CD4-positive, alpha-beta T cell treated with Interleukin-6 for 4 hours (primary cell): ENCODE measurements around the gene PNPLA3.

Experiments used
- DNase-seq: peaks from one replicate; pipeline ENCODE4 v3.0.0-alpha.2; 2020; ENCODE audit warnings: mixed read lengths

Gene PNPLA3

GRCh38 chr22:43925433-43926348 lies 2.1 kb downstream of the PNPLA3 start:
- no peak for DNase-seq

- no peak for DNase-seq
Observed at GRCh38 chr22:43926349-43926710, 2.7 kb downstream of the PNPLA3 start.

GRCh38 chr22:43928468-43928867 lies 4.9 kb downstream of the PNPLA3 start:
- DNase-seq = no peak

- DNase-seq = no peak
Observed at GRCh38 chr22:43928908-43929307, 5.3 kb downstream of the PNPLA3 start.

GRCh38 chr22:43931771-43932170 lies 8.2 kb downstream of the PNPLA3 start:
- DNase-seq = no peak

- DNase-seq = no peak
Observed at GRCh38 chr22:43941449-43941848, 17.8 kb downstream of the PNPLA3 start.

- DNase-seq = no peak
Observed at GRCh38 chr22:43944670-43945430, 21.2 kb downstream of the PNPLA3 start.

- DNase-seq = peak; percentile 73
Observed at GRCh38 chr22:43945632-43946383, 22.2 kb downstream of the PNPLA3 start.

- no peak for DNase-seq
Observed at GRCh38 chr22:43946384-43946667, 22.7 kb downstream of the PNPLA3 start.

- no peak for DNase-seq
Observed at GRCh38 chr22:43948836-43949406, 25.3 kb downstream of the PNPLA3 start.

GRCh38 chr22:43951391-43951790 lies 27.8 kb downstream of the PNPLA3 start:
- DNase-seq = no peak

GRCh38 chr22:43951966-43952365 lies 28.4 kb downstream of the PNPLA3 start:
- DNase-seq = no peak

- no peak for DNase-seq
Observed at GRCh38 chr22:43953988-43954785, 30.6 kb downstream of the PNPLA3 start.

GRCh38 chr22:43955040-43955882 lies 31.7 kb downstream of the PNPLA3 start, which contains the start of gene SAMM50:
TSS of gene SAMM50 (plus strand) at chr22:43955442. CDS start at chr22:43955578, 136 bp downstream.
- DNase-seq = peak; percentile 93

GRCh38 chr22:43955883-43956782 lies 32.5 kb downstream of the PNPLA3 start:
- DNase-seq = peak; percentile 7

- no peak for DNase-seq
Observed at GRCh38 chr22:43956805-43957463, 33.3 kb downstream of the PNPLA3 start.

- no peak for DNase-seq
Observed at GRCh38 chr22:43957871-43958270, 34.3 kb downstream of the PNPLA3 start.

GRCh38 chr22:43964314-43964857 lies 40.8 kb downstream of the PNPLA3 start:
- DNase-seq = no peak

- no peak for DNase-seq
Observed at GRCh38 chr22:43967069-43967468, 43.5 kb downstream of the PNPLA3 start.
